WTC11 (cell line): Measurements from ENCODE around the gene FOXL2NB.

Experiments used
- CTCF ChIP-seq: fragments of 200-600 bp; IDR thresholded peaks from 2 replicates; pipeline ENCODE4 v1.8.0; 2022; ENCODE audit warnings: antibody characterized with exemption
- E2F5 ChIP-seq: sonication (generic); formaldehyde crosslinking; IDR thresholded peaks from 2 replicates; pipeline ENCODE4 v1.8.1; 2022; ENCODE audit warnings: mild to moderate bottlenecking, moderate library complexity, missing genetic modification reagents
- GABPB1 ChIP-seq: sonication (generic); formaldehyde crosslinking; IDR thresholded peaks from 2 replicates; pipeline ENCODE4 v1.8.1; 2023; ENCODE audit warnings: mild to moderate bottlenecking, missing genetic modification reagents
- HMGXB4 ChIP-seq: sonication (generic); formaldehyde crosslinking; IDR thresholded peaks from 2 replicates; pipeline ENCODE4 v1.8.1; 2023; ENCODE audit warnings: mild to moderate bottlenecking, moderate library complexity, missing genetic modification reagents
- JAZF1 ChIP-seq: fragments of 250-450 bp; sonication (Bioruptor Pico); IDR thresholded peaks from 2 replicates; pipeline ENCODE4 v1.9.0; 2021; ENCODE audit warnings: moderate library complexity, mild to moderate bottlenecking, inconsistent platforms
- MAX ChIP-seq: sonication (generic); formaldehyde crosslinking; IDR thresholded peaks from 2 replicates; pipeline ENCODE4 v1.8.0; 2022; ENCODE audit warnings: mild to moderate bottlenecking, missing genetic modification reagents
- ZBTB21 ChIP-seq: sonication (generic); formaldehyde crosslinking; IDR thresholded peaks from 2 replicates; pipeline ENCODE4 v1.8.1; 2023; ENCODE audit warnings: mild to moderate bottlenecking, missing genetic modification reagents, borderline replicate concordance

GRCh38 chr3:138911621-138912020 lies 35.4 kb upstream of the FOXL2NB start:
- TF ChIP-seq CTCF = no peak
- no peak for TF ChIP-seq JAZF1
- TF ChIP-seq MAX (CRISPR knock-in tag) = no peak
- TF ChIP-seq HMGXB4 (CRISPR knock-in tag) = no peak
- TF ChIP-seq GABPB1 = no peak
- TF ChIP-seq E2F5 (CRISPR knock-in tag) = no peak
- TF ChIP-seq ZBTB21 (CRISPR knock-in tag) = no peak
